AG04449 (cell line): Measurements from ENCODE around the gene INTS12.

Source experiments
- CTCF ChIA-PET: fragments of 350-600 bp; formaldehyde crosslinking; extraction: SDS; loops from one replicate; lab custom pipeline; 2021; ENCODE audit warnings: antibody characterized with exemption; lab: Yijun Ruan, JAX
- POLR2A ChIA-PET: fragments of 400-600, 350-600 bp; formaldehyde crosslinking; extraction: SDS; loops from one replicate; lab custom pipeline; 2020; ENCODE audit warnings: antibody characterized with exemption, inconsistent platforms; lab: Yijun Ruan, JAX
- DNase-seq: peaks from one replicate; pipeline ENCODE4 v3.0.0-alpha.2; 2010; ENCODE audit warnings: low read depth, low spot score
- H3K4me3 ChIP-seq: 2 replicates; pipeline ENCODE4 v1.5.1; 2011; ENCODE audit warnings: low read depth, mild to moderate bottlenecking, control low read depth, low read length
- CTCF ChIP-seq: IDR thresholded peaks from one replicate; pipeline ENCODE4 v1.5.1; 2011; ENCODE audit warnings: mild to moderate bottlenecking, moderate library complexity, low read length, control low read depth, inconsistent platforms; ENCODE audit not compliant: insufficient read depth; ENCODE audit errors: missing control alignments

The INTS12 gene

GRCh38 chr4:105686571-105686970 is 21.9 kb downstream of the INTS12 start:
- CTCF ChIA-PET, result no interaction called here
- H3K4me3 ChIP-seq, result no peak overlapping the region
- no peak for DNase-seq
- POLR2A ChIA-PET, result no interaction called here
- TF ChIP-seq CTCF, result no peak

GRCh38 chr4:105683038-105683437 is 25.5 kb downstream of the INTS12 start:
- no peak for TF ChIP-seq CTCF
- no peak for DNase-seq
- CTCF ChIA-PET, result no interaction called here
- POLR2A ChIA-PET, result no interaction called here
- no peak overlapping the region for H3K4me3 ChIP-seq

GRCh38 chr4:105679186-105679585 is 29.3 kb downstream of the INTS12 start:
- POLR2A ChIA-PET, result no interaction called here
- H3K4me3 ChIP-seq, result no peak overlapping the region
- DNase-seq, result no peak
- CTCF ChIA-PET, result no interaction called here
- TF ChIP-seq CTCF, result no peak

GRCh38 chr4:105677709-105678108 is 30.8 kb downstream of the INTS12 start:
- CTCF ChIA-PET, result interaction anchor here (0.8 kb wide), 1 partner anchor 8 kb away, joined by 3 read pairs; no protein-coding TSS in a partner anchor
- POLR2A ChIA-PET, result no interaction called here
- H3K4me3 ChIP-seq, result no peak overlapping the region
- TF ChIP-seq CTCF, result no peak
- no peak for DNase-seq

DNA sequence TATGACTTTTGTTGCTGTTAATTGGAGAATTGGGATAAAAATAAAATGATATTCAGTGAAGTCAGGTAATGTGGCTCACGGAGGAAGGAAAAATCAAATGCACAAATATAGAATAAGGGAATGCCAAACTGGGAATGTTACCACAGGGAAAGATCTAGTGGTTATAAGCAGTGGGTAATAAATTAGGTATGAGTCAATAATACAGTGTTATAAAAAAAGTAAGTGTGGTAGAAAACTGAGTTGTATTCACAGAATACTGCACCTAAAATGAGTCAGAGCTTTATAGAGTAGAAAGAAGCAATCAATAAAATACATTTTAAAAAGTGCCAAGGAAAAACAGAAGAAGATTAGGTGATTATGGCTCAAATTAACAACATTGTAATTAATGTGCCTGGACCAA is 34.5 kb downstream of the INTS12 start:
- ChIA-PET POLR2A (no interaction called here), CTCF (no interaction called here)
- TF ChIP-seq CTCF, result no peak
- H3K4me3 ChIP-seq, result no peak overlapping the region
- no peak for DNase-seq

- DNase-seq, result no peak
- POLR2A ChIA-PET, result no interaction called here
- TF ChIP-seq CTCF, result no peak
- CTCF ChIA-PET, result no interaction called here
- no peak overlapping the region for H3K4me3 ChIP-seq
Measured at GRCh38 chr4:105671301-105671700, 37.2 kb downstream of the INTS12 start.
